C4-2B (cell line): ENCODE data around the gene DIRAS1.
"Not testable (repeated sequence)": the region's sequence is repeated elsewhere in the genome, so short reads cannot be mapped to it uniquely, and the experiment has no call there.

ENCODE experiments used
- CTCF ChIP-seq: fragments of 450-650 bp; conservative IDR thresholded peaks from 2 replicates; pipeline ENCODE4 v1.5.1; 2017; ENCODE audit warnings: mild to moderate bottlenecking
- ZFX ChIP-seq: fragments of 450-650 bp; IDR thresholded peaks from 2 replicates; pipeline ENCODE4 v1.6.1; 2017

- TF ChIP-seq ZFX, CTCF: not testable (repeated sequence)
These were observed 42.2 kb downstream of the DIRAS1 start for GRCh38 chr19:2678948-2679347.
